IMR-90 (cell line): ENCODE results near the gene PTPRO.

ENCODE experiments used
- BHLHE40 ChIP-seq: fragments of 150-350 bp; IDR thresholded peaks from 2 replicates; pipeline ENCODE4 v1.6.1; 2016; ENCODE audit warnings: mild to moderate bottlenecking, low read depth, low read length
- CHD1 ChIP-seq: IDR thresholded peaks from 2 replicates; pipeline ENCODE4 v1.6.1; 2012; ENCODE audit warnings: low read depth, low read length, improper control_type of control experiment
- CTCF ChIP-seq: conservative IDR thresholded peaks from 2 replicates; pipeline ENCODE4 v1.5.1; 2012; ENCODE audit warnings: mild to moderate bottlenecking, low read depth, low read length, improper control_type of control experiment
- POLR2A ChIP-seq: IDR thresholded peaks from 2 replicates; pipeline ENCODE4 v1.6.1; 2012; ENCODE audit warnings: mild to moderate bottlenecking, low read depth, low read length
- RAD21 ChIP-seq: IDR thresholded peaks from 2 replicates; pipeline ENCODE4 v1.6.1; 2012; ENCODE audit warnings: low read length, improper control_type of control experiment
- RFX5 ChIP-seq: IDR thresholded peaks from 2 replicates; pipeline ENCODE4 v1.8.0; 2012; ENCODE audit warnings: low read depth, mild to moderate bottlenecking, low read length, moderate library complexity

GRCh38 chr12:15596174-15596573 lies 273.9 kb downstream of the PTPRO start:
- TF ChIP-seq POLR2A (no peak), RFX5 (no peak), CTCF (no peak), CHD1 (no peak), BHLHE40 (no peak), RAD21 (no peak)
